K562 (cell line): Measurements from ENCODE around the gene NT5C3B. TPM values are rescaled to one million over a fixed set of nuclear protein-coding genes. Genes with fewer than 3 reads are reported as not detected.

ENCODE experiments used
- E2F5 ChIP-seq: sonication (generic); formaldehyde crosslinking; IDR thresholded peaks from 2 replicates; pipeline ENCODE4 v1.8.0; 2022; ENCODE audit warnings: mild to moderate bottlenecking, missing genetic modification reagents
- L3MBTL2 ChIP-seq: fragments of 450-650 bp; IDR thresholded peaks from 2 replicates; pipeline ENCODE4 v1.6.1; 2016; ENCODE audit warnings: mild to moderate bottlenecking, moderate library complexity
- PKNOX1 ChIP-seq: fragments of 450-650 bp; IDR thresholded peaks from 2 replicates; pipeline ENCODE4 v1.6.1; 2016
- RAD51 ChIP-seq: fragments of 450-650 bp; IDR thresholded peaks from 2 replicates; pipeline ENCODE4 v1.7.1; 2016; ENCODE audit warnings: low read depth, mild to moderate bottlenecking, borderline replicate concordance
- ZNF121 ChIP-seq: sonication (generic); formaldehyde crosslinking; conservative IDR thresholded peaks from 2 replicates; pipeline ENCODE4 v1.8.0; 2022; ENCODE audit warnings: missing genetic modification reagents
- ZNF277 ChIP-seq: fragments of 250-450 bp; sonication (Bioruptor Pico); IDR thresholded peaks from 2 replicates; pipeline ENCODE4 v1.8.0; 2022; ENCODE audit warnings: inconsistent platforms, mild to moderate bottlenecking, moderate library complexity, borderline replicate concordance
- ZNF280B ChIP-seq: fragments of 250-450 bp; sonication (Bioruptor Pico); IDR thresholded peaks from 2 replicates; pipeline ENCODE4 v1.5.1; 2021; ENCODE audit warnings: mild to moderate bottlenecking
- ZNF395 ChIP-seq: fragments of 200-800 bp; sonication (Bioruptor generic); IDR thresholded peaks from 2 replicates; pipeline ENCODE4 v1.6.1; 2017; ENCODE audit warnings: missing genetic modification characterization, missing compliant biosample characterization
- polyA plus RNA-seq, 8 experiments: library from polyadenylated mRNA; depleted of rRNA in 4 of 8; stranded (reverse) in 5 of 8; unstranded in 3 of 8; fragments of >200 nt; fragmentation: Nextera tagmentation in 2 of 8; fragmentation: Illumina TruSeq in 1 of 8; extraction: Ambion mirVana in 2 of 8; extraction: Trizol in 1 of 8; gene quantifications; 2 replicates each; pipeline versions ENCODE4 v1.2.1 to v1.2.3, GENCODE V29; 2011 to 2014; ENCODE audit warnings: inconsistent platforms in 1 of 8, missing spikeins in 1 of 8
- total RNA-seq, 7 experiments: library from RNA; depleted of rRNA in 6 of 7; stranded (reverse); fragments of >200 nt in 6 of 7; fragmentation: Illumina TruSeq in 2 of 7; extraction: Trizol in 2 of 7; gene quantifications; 2 replicates each; pipeline versions ENCODE4 v1.2.1 to v1.2.3, GENCODE V29; 2011 to 2021; ENCODE audit warnings: low replicate concordance in 1 of 7
- TF ChIP-seq, protein P1 (sequence below): fragments of 450-650 bp; IDR thresholded peaks from 2 replicates; pipeline ENCODE4 v1.7.1; 2018; ENCODE audit warnings: mild to moderate bottlenecking, low read depth; ENCODE audit not compliant: partially characterized antibody
- TF ChIP-seq, protein P2 (sequence below): fragments of 200-400 bp; formaldehyde crosslinking; IDR thresholded peaks from 2 replicates; pipeline ENCODE4 v1.6.1; 2017; ENCODE audit warnings: mild to moderate bottlenecking, low read depth, low read length, moderate library complexity

NT5C3B gene
- total and polyA plus RNA-seq, 9 of the 15 experiments (the other 6 are each of a cell fraction or from before 2014, with no cell fraction given) = 2.0 to 166 (median 85.0) TPM

DNA sequence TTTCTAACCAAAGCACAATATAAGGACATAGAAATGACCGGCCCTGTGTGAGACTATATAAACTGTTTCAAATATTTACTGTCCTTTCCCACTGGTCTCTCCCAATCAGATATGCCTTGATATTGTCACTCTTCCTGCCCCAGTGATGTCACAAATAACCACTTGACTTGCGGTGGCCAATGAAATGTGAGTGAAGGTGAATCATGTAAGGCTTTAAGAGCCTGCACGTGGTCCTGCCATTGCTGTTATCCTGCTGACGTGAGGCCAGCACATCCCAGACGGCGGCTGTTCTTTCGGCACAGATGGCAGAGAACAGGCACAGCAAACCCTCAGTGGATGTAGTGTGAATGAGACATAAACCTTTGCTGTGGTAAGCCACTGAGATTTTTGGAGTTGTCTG is 34.6 kb upstream of the NT5C3B start (continued):
- TF ChIP-seq E2F5 (CRISPR knock-in tag) (no peak), L3MBTL2 (peak; percentile 70), ZNF121 (CRISPR knock-in tag) (no peak), RAD51 (peak; percentile 30; the same call in 1 of the 2 replicates), ZNF280B (CRISPR knock-in tag) (no peak), ZNF277 (CRISPR knock-in tag) (no peak), ZNF395 (0 out of 2 replicates have a peak, but pooled peaks have one; percentile 40), PKNOX1 (peak; percentile 15; the same call in 1 of the 2 replicates)
- TF ChIP-seq, protein P1, sequence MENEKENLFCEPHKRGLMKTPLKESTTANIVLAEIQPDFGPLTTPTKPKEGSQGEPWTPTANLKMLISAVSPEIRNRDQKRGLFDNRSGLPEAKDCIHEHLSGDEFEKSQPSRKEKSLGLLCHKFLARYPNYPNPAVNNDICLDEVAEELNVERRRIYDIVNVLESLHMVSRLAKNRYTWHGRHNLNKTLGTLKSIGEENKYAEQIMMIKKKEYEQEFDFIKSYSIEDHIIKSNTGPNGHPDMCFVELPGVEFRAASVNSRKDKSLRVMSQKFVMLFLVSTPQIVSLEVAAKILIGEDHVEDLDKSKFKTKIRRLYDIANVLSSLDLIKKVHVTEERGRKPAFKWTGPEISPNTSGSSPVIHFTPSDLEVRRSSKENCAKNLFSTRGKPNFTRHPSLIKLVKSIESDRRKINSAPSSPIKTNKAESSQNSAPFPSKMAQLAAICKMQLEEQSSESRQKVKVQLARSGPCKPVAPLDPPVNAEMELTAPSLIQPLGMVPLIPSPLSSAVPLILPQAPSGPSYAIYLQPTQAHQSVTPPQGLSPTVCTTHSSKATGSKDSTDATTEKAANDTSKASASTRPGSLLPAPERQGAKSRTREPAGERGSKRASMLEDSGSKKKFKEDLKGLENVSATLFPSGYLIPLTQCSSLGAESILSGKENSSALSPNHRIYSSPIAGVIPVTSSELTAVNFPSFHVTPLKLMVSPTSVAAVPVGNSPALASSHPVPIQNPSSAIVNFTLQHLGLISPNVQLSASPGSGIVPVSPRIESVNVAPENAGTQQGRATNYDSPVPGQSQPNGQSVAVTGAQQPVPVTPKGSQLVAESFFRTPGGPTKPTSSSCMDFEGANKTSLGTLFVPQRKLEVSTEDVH = no peak
- TF ChIP-seq, protein P2, sequence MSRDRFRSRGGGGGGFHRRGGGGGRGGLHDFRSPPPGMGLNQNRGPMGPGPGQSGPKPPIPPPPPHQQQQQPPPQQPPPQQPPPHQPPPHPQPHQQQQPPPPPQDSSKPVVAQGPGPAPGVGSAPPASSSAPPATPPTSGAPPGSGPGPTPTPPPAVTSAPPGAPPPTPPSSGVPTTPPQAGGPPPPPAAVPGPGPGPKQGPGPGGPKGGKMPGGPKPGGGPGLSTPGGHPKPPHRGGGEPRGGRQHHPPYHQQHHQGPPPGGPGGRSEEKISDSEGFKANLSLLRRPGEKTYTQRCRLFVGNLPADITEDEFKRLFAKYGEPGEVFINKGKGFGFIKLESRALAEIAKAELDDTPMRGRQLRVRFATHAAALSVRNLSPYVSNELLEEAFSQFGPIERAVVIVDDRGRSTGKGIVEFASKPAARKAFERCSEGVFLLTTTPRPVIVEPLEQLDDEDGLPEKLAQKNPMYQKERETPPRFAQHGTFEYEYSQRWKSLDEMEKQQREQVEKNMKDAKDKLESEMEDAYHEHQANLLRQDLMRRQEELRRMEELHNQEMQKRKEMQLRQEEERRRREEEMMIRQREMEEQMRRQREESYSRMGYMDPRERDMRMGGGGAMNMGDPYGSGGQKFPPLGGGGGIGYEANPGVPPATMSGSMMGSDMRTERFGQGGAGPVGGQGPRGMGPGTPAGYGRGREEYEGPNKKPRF = no peak
